HG02588 (cell line): ENCODE results near the gene CSTPP1.
"Not testable (repeated sequence)": the region's sequence is repeated elsewhere in the genome, so short reads cannot be mapped to it uniquely, and the experiment has no call there.

ENCODE experiments used
- ATAC-seq: cut with Tn5 transposase; IDR thresholded peaks from one replicate; pipeline ENCODE4 v1.9.1; 2021; ENCODE audit warnings: mild to moderate bottlenecking, moderate library complexity; ENCODE audit not compliant: unreplicated experiment

Gene CSTPP1

DNA sequence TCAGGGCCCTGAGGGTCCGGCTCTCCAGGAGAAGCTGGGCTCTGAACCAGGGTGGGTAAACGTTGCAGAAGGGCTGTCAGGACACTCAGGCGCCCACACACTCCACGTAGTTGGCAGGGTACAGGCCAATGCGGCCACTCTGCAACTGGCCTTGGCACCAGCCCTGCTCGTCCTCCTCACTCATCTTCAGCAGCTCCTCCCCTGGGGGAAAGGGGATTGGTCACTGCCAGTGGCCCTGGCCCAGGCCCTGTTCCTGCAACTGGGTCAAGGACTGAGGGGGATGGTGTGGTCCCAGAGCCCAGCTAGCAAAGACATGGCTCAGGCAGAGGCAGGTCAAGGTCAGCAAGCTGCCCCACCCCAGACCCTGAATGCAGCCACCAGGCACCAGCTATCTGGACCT lies 241.3 kb downstream of the CSTPP1 start:
- ATAC-seq: no peak

DNA sequence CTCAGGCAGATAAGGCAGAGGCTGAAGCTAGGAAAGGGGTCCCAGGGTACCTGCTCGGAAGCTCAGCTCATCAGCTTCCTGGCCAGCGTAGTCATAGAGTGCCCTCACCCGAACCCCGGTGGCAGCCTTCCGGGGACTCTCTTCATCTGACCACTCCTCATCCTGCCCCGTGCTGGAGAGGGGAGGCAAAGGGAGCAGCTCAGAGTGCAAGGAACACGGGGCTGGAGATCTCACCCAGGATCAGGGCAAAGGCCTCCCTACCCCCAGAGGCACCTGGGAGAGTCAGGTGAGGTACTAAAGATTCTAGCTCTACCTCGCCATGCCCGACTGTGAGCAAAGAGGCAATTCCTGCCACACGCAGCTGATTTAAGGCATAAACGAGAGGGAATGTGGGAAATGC lies 241.8 kb downstream of the CSTPP1 start:
- ATAC-seq: no peak

DNA sequence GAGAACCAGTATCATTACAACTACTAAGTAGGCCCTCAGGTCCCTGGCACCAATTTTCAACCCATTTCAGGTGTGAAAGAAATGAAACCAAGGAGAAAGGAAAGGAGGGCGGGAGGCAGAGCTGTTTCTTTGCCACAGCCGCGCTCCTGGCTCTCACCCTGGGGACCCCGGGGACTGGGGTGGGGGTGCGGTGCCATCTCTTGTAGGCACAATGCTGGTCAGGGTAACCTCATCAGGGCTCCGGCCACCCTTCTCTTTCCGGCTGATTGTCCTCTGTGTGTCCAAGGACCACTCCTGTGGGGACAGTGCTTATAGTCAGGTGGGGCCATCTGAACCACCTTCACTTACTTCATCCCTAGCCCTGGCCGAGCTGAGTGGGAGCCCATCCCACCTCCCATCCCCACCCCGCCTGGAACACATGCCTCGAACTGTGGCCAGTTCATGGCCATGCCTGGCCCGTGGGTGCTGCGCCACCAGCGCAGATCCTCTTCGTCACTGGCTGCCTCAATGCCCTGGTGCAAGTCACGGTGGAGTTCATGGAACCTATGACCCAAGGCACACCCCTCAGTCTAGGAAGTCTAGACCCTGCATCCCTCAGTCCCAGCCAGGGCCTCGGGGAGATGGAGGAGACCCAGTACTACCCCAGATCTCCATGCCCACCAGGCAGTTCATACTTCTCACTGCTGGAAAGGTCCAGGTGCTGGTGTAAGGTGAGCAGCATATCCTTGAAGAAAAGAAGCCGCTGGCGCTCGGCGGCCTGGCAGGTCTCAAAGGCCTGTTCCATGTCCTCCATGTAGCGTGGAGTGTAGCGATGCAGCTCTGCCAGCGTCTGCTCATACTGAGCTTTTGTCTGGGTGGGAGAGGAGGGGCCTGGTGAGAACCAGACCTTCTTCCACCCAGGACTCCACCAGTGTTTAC lies 242.4 kb downstream of the CSTPP1 start:
- ATAC-seq: no peak

DNA sequence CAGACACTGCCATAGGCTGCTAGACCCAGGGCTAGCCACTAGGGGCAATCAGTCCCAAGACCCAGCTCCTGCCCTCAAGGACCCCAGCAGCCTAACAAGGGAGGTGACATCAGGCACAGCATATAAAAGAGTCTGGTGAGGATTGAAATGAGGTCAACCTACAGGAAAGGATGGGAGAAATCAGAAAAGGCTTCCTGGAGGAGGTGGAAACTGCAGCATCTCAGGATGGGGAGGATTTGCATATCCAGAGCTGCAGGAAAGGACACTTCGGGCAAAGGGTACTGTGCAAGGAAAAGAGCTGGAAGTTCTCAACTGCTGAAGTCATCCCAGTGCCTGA lies 243.1 kb downstream of the CSTPP1 start:
- no peak for ATAC-seq

DNA sequence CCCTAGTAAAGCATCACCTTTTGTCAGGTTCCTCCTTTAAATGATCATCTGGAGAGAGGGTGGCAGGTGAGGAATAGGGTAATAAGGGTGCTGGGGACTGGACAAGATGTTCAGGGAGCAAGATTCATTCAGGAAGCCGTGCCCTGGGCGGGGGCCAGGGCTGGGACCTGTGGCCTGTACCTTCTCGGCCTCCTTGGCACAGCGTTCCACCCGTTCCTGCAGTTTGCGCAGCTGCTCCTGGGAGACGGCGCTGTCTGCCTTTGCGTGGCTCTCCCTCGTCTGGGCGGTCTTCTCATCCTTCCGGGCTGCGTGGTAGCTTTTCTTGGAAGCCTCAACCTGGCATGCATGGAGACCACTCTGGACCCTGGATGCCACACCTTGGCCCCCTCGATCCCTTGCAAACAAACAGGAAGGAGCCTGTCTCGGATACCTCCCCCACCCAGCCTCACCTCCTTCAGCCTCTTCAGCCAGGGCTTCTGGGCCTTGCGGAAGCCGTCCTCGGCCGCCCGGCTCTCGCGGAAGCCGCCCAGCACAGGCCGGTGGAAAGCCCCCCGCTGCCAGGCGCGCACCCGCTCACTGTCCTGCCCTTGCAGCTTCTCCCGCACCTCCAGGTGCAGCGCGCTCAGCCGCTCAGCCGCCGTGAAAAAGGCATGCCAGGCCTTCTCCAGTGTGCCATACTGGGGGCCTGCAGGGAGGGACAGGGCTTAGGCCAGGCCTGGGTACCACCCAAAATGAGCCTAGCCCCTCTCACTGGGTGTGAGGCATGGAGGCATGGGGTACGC lies 243.6 kb downstream of the CSTPP1 start:
- ATAC-seq: no peak

DNA sequence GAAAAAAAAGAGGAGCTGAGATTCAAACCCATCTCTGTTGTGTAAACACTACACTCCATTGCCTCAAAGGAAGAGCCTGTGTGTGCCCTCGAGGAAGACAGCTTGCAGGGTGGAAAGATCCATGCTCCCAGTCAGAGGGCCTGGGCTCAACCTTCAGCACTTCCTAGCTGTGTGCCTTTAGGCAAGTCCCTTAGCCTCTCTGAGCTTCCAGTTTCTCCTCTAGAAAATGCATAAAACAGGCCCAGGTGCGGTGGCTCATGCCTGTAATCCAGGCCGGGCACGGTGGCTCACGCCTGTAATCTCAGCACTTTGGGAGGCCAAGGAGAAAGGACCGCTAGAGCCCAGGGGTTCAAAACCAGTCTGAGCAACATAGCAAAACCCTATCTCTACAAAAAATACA lies 244.7 kb downstream of the CSTPP1 start:
- no peak for ATAC-seq

DNA sequence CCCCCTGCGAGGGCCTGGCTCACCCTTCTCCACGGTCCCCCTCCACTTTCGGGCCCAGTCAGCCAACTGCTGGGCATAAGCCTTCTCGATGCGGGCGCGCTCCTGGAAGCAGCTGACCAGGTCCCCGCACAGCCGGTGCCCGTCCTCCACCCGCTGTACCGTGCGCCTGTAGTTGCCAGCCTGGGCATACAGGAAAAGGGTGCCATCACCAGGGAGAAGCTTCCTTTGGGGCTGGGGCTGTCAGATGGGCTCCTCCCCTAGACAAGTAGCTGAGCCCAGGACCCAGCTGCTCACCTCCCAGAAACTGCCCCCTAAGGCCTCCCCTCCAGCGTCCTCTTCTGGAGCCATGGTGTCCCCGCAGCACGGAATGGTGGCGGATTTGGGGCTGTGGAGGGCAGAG lies 245.8 kb downstream of the CSTPP1 start:
- no peak for ATAC-seq

DNA sequence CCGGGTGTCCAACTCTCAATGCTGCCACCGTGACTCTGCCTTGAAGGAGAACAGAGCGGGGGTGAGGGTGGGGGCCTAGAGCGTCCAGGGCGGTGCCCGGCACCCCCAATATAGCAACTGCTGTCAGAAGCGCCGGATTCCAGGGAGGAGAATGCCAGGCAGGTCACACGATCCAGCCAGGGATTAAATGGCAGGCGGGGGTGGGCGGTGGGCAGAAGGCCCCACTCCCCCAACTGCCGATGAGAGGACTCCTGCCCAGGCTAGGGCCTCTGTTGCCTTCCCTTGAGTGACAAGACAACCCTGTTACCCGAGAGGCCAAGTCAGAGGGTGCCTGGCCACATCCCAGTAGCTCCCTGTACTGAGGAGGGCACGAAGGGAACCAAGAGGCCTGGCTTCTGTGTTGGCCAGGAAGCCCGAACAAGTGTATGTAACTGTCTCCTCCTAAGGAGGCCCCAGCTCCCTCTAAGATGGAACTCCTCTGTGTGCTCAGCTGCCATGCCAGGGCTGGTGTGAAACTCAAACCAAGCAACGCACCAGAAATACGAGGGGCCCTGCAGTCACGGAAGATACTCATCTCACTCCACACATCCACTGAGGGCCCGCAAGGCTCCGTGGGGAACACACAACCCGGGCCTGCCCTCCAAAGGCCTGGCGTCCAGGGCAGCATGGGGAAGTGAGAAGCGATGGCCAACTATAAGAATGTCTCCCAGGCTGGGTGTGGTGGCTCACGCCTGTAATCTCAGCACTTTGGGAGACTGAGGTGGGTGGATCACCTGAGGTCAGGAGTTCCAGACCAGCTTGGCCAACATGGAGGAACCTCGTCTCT lies 246.7 kb downstream of the CSTPP1 start:
- no peak for ATAC-seq

DNA sequence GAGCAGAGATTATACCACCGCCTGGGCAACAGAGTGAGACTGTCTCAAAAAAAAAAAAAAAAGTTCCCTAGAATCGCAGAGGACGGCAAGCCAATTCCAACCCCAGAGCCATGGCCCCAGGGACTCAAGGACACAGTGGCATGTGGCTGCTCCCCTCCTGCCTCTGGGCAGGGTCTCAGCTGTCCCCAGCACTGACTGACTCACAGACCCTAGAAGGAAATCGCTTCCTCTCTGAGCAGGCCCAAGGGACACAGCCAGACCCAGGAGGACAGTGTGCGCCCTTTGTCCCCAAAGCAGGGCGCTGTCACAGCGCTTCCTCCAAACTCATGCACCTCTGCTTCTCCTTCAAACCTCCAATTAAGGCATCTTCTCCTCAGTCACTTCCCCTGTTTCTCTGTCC lies 247.4 kb downstream of the CSTPP1 start:
- no peak for ATAC-seq

DNA sequence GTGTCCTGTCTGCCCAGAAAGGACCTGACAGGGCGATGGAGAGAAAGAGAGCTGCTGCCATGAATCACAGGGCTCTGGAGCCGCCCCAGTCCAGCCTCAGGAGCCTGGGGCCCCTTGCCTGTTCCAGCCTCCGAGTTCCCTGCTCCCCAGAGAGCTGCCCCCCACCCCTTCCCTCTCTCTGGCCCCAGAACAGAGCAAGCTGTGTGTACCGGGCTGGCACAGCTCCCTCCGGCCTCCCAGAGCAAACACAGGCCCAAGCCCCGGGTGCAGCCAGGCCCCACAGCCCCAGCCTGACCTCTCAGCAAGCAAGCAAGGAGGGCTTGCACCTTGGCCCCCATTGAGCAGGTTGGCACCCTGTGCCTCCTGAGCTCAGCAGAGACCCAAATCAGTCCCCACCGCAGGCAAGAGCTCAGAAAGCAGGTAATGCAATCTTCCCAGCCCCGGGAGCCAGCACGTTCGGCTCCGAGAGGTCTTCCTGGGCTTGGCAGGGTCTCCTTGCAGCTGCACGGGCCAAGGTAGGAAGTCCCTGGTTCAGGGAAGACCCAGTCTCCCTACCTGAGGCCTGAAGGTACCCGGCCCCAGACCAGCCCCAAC lies 248.2 kb downstream of the CSTPP1 start:
- no peak for ATAC-seq

DNA sequence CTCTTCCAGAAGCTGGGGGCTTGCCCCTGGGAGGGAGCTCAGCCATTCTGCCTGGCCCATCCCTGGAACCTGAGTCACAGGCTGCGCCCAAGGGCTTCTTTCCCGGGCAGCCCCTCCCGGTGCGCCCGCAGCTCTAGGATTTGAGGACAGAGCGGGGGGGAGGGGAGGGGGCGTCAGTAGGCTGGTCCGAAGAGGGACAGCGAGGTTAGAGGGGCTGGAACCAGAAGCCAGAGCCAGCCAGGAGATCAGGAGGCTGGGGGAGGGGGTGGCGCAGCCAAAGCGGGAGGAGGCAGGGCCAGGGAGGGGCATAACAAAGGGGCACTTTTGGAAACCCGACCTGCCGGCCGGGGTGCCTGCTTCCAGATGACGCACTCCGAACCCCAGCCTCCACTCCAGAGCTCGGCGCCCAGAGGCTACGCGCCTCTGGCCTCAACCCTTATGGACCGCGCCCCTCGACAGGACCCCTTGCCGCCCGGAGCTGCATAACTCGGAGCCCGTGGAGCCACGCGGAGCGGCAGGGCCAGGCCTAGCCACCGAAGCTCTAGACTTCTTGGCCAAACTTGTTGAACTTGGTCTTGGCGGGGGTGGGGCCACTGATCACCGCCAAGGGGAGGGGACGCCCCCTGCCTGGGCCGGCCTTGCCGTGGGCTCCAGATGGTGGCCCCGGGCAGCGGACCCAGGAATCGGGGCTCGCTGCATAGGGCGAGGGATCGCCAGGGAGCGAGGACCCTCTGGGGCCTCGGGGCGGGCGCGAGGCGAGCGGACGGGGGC lies 248.9 kb downstream of the CSTPP1 start:
- no peak for ATAC-seq

DNA sequence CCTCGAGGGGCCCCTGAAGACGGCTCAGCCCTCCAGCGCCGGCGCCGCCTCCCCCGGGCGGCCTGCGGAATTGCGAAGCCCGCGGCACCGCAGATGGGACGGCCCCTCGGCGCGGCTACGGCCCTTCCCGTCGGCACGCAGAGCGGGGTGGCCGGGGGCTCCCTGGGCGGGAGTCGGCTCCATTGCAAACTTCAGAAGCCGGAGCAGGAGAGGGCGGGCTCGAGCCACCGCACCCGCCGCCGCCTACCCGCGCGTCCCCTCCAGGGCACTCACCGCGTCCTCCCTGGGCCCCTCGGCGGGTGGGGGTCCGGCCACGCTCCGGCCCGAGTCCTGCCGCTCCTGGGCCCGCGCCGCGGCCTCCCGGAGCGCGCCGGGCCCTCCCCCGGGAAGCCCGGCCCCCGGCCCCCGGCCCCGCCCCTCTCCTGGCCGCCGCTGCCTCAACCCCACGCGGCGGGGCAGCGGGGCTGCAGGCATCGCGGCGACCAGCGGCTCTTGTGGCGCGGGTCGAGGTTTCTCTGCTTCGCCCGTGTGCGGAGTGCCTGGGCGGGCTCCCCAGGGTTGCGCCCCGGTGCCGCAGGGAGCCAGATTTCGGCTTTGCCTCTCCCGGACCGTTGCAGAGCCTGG lies 249.6 kb downstream of the CSTPP1 start, which contains the start of gene PACSIN3:
Gene PACSIN3 (minus strand): TSS at position 359 of the 624 bp plus-strand sequence. CDS start 3,707 bp downstream, outside the sequence.
- peak; percentile 59 for ATAC-seq

DNA sequence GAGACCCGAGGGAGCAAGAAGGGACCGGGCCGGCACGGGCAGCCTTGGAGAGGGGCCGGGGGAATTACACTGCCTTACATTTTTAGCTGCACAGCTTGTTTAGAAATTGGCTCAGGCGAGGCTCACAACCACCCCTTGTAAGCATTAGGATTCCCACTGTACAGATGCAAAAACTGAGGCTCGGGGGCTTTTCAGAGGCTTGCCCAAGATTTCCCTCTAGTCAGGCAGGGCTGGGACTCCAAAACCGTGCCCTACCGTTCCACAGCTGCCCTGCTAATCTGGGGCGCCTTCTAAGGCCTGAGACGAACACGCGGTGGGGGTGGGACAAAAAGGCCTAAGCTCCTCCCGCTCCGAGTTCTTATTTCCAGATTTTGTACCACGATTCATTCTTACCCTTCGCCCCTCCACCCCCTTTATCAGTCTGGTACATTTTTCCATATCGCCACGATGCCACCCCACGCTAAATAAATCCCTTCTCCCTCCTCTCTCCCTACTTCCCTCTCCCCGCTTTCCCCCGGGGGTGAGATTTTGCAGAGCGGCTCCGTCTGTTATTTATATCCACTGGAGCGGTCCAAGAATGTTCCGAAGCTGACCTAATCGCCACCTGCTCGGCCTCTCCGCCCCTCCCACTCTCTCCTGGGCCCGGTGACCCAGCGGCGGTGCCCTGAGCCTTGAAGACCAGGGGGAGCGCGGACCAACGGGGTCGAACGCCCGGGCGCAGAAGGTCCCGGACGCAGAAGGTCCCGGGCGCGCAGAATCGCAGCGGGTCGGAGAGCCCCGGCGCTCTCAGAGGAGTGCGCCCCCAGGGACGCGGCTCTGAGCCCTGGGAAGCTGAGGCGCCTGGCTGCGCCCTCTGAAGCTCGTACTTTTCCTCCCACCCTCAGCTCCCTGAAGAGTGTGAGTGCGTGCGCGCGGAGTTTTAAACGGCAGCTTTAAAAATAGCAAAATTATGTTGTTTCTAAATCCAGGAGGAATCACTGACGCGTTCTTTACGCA lies 250.4 kb downstream of the CSTPP1 start:
- no peak for ATAC-seq

DNA sequence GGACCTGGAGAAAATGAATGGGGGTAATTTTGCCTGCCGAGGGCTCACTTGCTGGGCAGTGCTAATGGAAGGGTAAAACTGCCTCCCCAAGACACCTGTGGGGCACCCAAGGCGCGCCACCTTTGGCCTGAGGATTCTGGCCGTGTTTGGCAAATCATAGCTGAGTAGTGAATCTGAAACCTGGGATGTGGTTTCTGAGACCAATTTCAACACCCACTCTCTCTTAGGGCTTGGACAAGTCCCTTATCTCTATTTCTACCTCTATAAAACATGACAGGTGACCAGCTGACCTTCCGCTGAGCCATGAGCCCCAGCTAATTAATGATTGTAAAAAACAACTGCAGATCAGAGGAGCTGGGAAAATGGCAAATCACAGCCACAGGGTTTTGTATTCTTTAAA lies 251.2 kb downstream of the CSTPP1 start:
- ATAC-seq: no peak

DNA sequence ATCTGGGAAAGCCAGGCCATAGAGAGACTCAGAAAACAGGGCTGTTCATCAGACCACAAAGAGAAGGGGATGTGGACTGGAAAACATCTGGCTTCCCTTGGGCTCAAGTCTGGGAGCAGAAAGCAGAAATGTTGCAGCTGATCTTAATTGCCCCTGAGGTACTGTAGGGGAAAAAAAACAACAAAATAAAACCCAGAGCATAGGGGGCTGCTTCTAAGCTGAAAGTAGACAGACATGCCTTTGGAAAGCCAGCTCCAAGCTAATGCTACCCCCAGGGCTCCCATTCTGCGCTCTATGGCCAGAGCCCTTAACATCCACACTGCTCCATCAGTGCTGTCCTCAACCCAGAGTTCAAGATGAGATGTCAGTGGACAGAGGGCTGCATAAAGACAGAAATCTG lies 251.7 kb downstream of the CSTPP1 start:
- no peak for ATAC-seq

DNA sequence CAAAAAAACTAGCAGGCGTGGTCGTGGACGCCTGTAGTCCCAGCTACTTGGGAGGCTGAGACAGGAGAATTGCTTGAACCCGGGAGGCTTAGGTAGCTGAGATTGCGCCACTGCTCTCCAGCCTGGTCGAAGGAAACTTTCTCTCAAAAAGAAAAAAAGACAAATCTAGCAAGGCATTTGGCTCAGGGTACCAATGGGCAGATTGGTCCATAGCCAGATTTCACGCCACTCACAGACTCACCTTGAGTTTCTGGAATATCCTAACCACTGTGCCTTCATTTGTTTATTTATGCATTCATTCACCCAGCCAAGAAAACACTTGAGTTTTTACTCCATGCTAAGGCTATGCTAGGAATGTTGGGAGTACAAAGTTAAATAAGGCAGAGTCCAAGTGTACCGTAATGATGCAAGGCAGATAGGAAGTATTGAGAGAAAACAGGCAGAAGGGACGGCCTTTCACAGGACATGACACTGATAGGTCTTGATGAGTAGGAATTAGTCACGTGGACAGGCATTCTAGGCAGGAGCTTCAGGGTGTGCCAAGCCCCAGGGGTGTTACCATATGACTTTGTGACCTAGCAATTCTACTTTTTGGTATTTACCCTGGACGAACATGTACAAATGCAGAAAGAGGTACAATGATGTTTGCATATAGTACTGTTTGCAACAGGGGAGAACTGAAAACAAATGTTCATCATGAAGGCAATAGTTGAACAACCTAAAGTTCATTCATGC lies 252.7 kb downstream of the CSTPP1 start:
- ATAC-seq: no peak

DNA sequence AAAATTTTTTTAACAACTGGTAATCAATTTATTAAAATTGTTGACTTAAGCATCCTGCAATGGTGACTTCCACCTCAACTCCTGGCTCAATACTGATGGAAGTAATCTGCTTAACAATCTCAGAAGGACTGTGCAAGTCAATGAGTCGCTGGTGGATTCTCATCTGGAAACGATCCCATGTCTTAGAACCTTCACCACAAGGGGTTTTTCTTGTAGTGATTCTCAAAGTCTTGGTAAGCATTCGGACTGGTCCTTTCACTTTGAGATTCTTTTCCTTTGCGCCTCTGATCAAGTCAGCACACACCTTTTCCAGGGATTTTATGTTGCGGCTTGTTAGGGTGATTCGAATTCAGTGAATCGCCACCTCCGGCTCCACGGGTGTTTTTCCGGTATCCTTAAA lies 254.6 kb downstream of the CSTPP1 start:
- ATAC-seq: not testable (repeated sequence)

DNA sequence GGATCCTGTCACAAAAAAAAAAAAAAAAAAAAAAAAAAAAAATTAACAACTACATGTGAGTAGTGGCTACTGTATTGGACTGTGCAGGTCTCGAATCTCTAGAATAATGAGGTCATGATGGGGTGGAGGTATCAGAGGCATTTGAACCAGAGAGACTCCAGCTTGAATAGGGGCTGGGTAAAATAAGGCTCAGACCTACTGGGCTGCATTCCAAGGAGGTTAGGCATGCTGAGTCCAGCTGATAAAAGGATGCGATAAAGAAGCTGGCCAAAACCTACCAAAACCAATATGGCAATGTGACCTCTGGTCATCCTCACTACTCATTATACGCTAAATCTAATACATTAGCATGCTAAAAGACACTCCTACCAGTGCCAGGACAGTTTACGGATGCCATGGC lies 255.6 kb downstream of the CSTPP1 start:
- no peak for ATAC-seq
